Measurements from ENCODE around the gene AKAP3. TPM values are rescaled to one million over a fixed set of nuclear protein-coding genes. Genes with fewer than 3 reads are reported as not detected.

AKAP3 gene
- polyA plus RNA-seq (2013, experiment 1 of 2): 1.5 TPM
- 1.7 TPM for polyA plus RNA-seq (2013, experiment 2 of 2)

DNA sequence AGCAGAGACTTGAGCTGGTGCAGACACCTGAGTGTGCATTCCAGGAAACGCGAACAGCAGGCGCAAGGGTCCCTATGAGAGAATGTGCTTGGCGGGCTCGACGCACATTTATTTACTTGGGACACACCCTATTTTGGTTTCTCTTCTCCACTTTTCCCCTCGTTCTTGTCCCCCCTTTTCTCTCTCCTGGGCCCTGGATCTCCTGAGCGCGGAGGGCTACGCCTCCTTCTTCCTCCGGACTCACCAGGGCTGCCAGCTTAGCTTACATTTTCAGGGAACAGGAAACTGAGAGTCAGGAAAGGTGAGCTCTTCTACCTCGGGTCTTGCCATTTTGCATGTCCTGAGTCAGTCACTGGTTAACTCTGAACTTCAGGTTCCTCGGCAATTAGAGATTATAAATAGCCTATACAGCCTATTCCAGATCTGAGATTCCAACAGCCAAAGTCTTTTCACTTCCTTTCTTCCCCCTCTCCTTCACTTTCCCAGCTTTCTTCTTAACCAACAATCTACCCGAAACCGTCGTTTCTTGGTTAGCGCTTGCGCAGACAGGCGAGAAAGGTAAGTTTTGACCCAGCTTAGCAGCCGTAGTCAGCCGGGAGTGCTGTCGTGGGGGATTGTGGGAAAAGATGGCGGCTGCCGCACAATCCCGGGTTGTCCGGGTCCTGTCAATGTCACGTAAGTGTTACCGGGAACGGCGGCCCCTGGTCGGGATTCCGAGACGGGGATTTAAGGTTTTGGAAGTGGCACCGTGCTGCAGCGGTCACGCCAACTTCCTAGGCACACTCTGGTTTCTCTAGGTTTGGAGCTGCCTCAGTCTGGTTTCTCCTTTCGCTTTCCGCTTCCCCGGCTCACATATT, at the start of gene AKAP3, which contains the start of gene NDUFA9:
Gene AKAP3 (minus strand): TSS at position 551 of the 857 bp plus-strand sequence. CDS start 10,855 bp downstream, outside the sequence.
Gene NDUFA9 (plus strand): TSS at position 614 of the 857 bp plus-strand sequence. CDS start 13 bp downstream, at position 627.
- no CpG with 5 or more reads among the region's 39 CpGs for WGBS, 2 donors (ENCODE audit: extremely low coverage in 2 of 2, insufficient read length in 2 of 2, insufficient replicate concordance in 1 of 2)
- no peak within 1 kb of the TSS for H4K91ac ChIP-seq (ENCODE audit: low read depth, low read length, poor library complexity)
- no peak within 1 kb of the TSS for H2BK120ac ChIP-seq (ENCODE audit: low read depth, low read length)
- peak within 1 kb of the TSS; percentile 59 for H3K4me2 ChIP-seq (ENCODE audit: insufficient read depth, low read length, poor library complexity, severe bottlenecking)
- no peak within 1 kb of the TSS for H4K8ac ChIP-seq (ENCODE audit: low read depth, low read length)
- H3K4ac ChIP-seq (ENCODE audit: low read length): no peak within 1 kb of the TSS
- peak within 1 kb of the TSS; percentile 88 for H3K9ac ChIP-seq (ENCODE audit: low read depth, low read length, poor library complexity)
- no peaks in the 10 kb centered on the region for H3K9me3 ChIP-seq (replicated peaks in 1 of 2; ENCODE audit: control insufficient read depth in 2 of 2, insufficient read depth in 1 of 2, low read depth in 1 of 2, low read length in 2 of 2)
- H3K18ac ChIP-seq (ENCODE audit: low read length): peak within 1 kb of the TSS; percentile 86
- H3K27ac ChIP-seq (replicated peaks; ENCODE audit: low read length): peak within 1 kb of the TSS; percentile 7
- H2AK5ac ChIP-seq (ENCODE audit: low read depth, low read length): no peak within 1 kb of the TSS
- no peak within 1 kb of the TSS for H3K23ac ChIP-seq (ENCODE audit: low read depth, low read length, poor library complexity)
- H3K79me1 ChIP-seq (ENCODE audit: low read depth, low read length): peaks cover 3% of the 10 kb centered on the region
- peak within 1 kb of the TSS; percentile 77 for H2AFZ ChIP-seq (ENCODE audit: low read length)
- H2BK5ac ChIP-seq (ENCODE audit: low read length): no peak within 1 kb of the TSS
- peaks cover 0 to 2% of the 10 kb centered on the region in 2 donors for H3K36me3 ChIP-seq (replicated peaks in 1 of 2; ENCODE audit: control insufficient read depth in 2 of 2, insufficient read depth in 2 of 2, low read length in 2 of 2)
- H3K27me3 ChIP-seq (ENCODE audit: control insufficient read depth in 3 of 3, insufficient read depth in 3 of 3, low read depth in 1 of 3, low read length in 3 of 3): no peaks in the 10 kb centered on the region
- peaks cover 0 to 2% of the 10 kb centered on the region in 2 donors for H3K4me1 ChIP-seq (ENCODE audit: control insufficient read depth in 2 of 2, insufficient read depth in 1 of 2, low read depth in 1 of 2, low read length in 2 of 2)
- H2BK15ac ChIP-seq (ENCODE audit: low read length): no peak within 1 kb of the TSS
- H3K4me3 ChIP-seq (ENCODE audit: low read length in 2 of 2): peak within 1 kb of the TSS; percentile 57 to 88
- no peak within 1 kb of the TSS for H2BK12ac ChIP-seq (ENCODE audit: low read length)
- no peak within 1 kb of the TSS for H3K14ac ChIP-seq (ENCODE audit: low read length)
- DNase-seq (ENCODE audit: low spot score): peak; percentile 73

DNA sequence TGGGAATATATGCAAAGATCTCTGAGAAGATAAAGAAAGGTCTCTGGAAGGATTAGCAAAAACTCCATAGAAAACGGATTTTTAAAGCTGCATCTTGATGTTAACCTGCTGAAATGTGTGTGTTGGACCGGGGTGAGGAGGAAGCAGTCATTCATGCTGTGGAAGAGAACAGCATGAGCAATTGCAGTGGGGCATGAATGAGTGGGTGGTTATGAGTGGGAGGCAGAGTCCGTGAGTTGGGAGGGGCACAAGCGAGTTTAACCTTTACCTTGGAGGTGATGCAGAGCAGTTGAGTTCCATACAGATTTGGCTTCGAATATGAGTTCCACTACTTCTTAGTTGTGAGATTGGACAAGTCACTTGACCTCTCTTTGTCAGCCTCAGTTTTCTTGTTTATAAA, 41.9 kb upstream of the AKAP3 start:
- Histone ChIP-seq H3K4me2 (ENCODE audit: insufficient read depth, low read length, poor library complexity, severe bottlenecking) (no peak overlapping the region), H2AK5ac (ENCODE audit: low read depth, low read length) (no peak overlapping the region), H3K18ac (ENCODE audit: low read length) (no peak overlapping the region), H2BK12ac (ENCODE audit: low read length) (no peak overlapping the region), H3K4me3 (ENCODE audit: low read length in 2 of 2) (no peak overlapping the region), H3K9ac (ENCODE audit: low read depth, low read length, poor library complexity) (no peak overlapping the region), H3K79me1 (ENCODE audit: low read depth, low read length) (no peaks in the 10 kb centered on the region), H3K4me1 (ENCODE audit: control insufficient read depth in 2 of 2, insufficient read depth in 1 of 2, low read depth in 1 of 2, low read length in 2 of 2) (peaks cover 0 to 2% of the 10 kb centered on the region in 2 donors), H3K14ac (ENCODE audit: low read length) (no peak overlapping the region), H2BK5ac (ENCODE audit: low read length) (no peak overlapping the region), H2BK120ac (ENCODE audit: low read depth, low read length) (no peak overlapping the region), H3K27me3 (ENCODE audit: control insufficient read depth in 3 of 3, insufficient read depth in 3 of 3, low read depth in 1 of 3, low read length in 3 of 3) (no peaks in the 10 kb centered on the region), H3K23ac (ENCODE audit: low read depth, low read length, poor library complexity) (no peak overlapping the region), H3K36me3 (replicated peaks in 1 of 2; ENCODE audit: control insufficient read depth in 2 of 2, insufficient read depth in 2 of 2, low read length in 2 of 2) (peaks cover 16 to 74% of the 10 kb centered on the region in 2 donors), H2AFZ (ENCODE audit: low read length) (no peak overlapping the region), H4K91ac (ENCODE audit: low read depth, low read length, poor library complexity) (no peak overlapping the region), H3K27ac (replicated peaks; ENCODE audit: low read length) (no peak overlapping the region), H4K8ac (ENCODE audit: low read depth, low read length) (no peak overlapping the region), H2BK15ac (ENCODE audit: low read length) (no peak overlapping the region), H3K4ac (ENCODE audit: low read length) (no peak overlapping the region), H3K9me3 (replicated peaks in 1 of 2; ENCODE audit: control insufficient read depth in 2 of 2, insufficient read depth in 1 of 2, low read depth in 1 of 2, low read length in 2 of 2) (peaks cover 2 to 6% of the 10 kb centered on the region in 2 donors)
- no CpG with 5 or more reads among the region's 5 CpGs for WGBS, 2 donors (ENCODE audit: extremely low coverage in 2 of 2, insufficient read length in 2 of 2, insufficient replicate concordance in 1 of 2)
- DNase-seq (ENCODE audit: low spot score): no peak

DNA sequence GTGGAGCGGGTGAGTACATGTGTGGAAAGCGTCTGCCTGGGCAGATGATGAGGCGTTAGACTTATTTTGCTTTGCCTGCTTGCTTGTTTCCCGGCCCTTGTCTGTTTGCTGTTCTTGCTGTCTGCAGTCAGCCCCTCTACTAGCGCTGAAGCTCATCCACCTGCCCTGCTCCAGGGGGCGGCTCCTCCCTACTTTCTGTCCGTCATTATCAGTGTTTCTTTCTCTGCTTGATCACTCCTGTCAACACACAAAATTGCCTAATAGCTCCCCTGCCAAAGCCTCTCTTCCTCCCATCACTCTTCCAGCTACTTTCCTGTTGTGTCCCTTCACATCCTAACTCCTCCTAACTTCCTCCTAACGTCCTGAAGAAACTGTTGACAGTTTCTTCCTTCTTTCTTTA, 36.5 kb upstream of the AKAP3 start:
- Histone ChIP-seq H3K4me3 (ENCODE audit: low read length in 2 of 2) (no peak overlapping the region), H2BK12ac (ENCODE audit: low read length) (no peak overlapping the region), H2BK120ac (ENCODE audit: low read depth, low read length) (no peak overlapping the region), H3K79me1 (ENCODE audit: low read depth, low read length) (no peaks in the 10 kb centered on the region), H4K91ac (ENCODE audit: low read depth, low read length, poor library complexity) (no peak overlapping the region), H2AK5ac (ENCODE audit: low read depth, low read length) (no peak overlapping the region), H3K18ac (ENCODE audit: low read length) (no peak overlapping the region), H4K8ac (ENCODE audit: low read depth, low read length) (no peak overlapping the region), H3K9me3 (replicated peaks in 1 of 2; ENCODE audit: control insufficient read depth in 2 of 2, insufficient read depth in 1 of 2, low read depth in 1 of 2, low read length in 2 of 2) (peaks cover 2% of the 10 kb centered on the region in 2 donors), H3K4me1 (ENCODE audit: control insufficient read depth in 2 of 2, insufficient read depth in 1 of 2, low read depth in 1 of 2, low read length in 2 of 2) (no peaks in the 10 kb centered on the region), H2AFZ (ENCODE audit: low read length) (no peak overlapping the region), H3K23ac (ENCODE audit: low read depth, low read length, poor library complexity) (no peak overlapping the region), H3K27me3 (ENCODE audit: control insufficient read depth in 3 of 3, insufficient read depth in 3 of 3, low read depth in 1 of 3, low read length in 3 of 3) (no peaks in the 10 kb centered on the region), H3K27ac (replicated peaks; ENCODE audit: low read length) (no peak overlapping the region), H3K4me2 (ENCODE audit: insufficient read depth, low read length, poor library complexity, severe bottlenecking) (no peak overlapping the region), H2BK15ac (ENCODE audit: low read length) (no peak overlapping the region), H3K9ac (ENCODE audit: low read depth, low read length, poor library complexity) (no peak overlapping the region), H3K14ac (ENCODE audit: low read length) (no peak overlapping the region), H2BK5ac (ENCODE audit: low read length) (no peak overlapping the region), H3K4ac (ENCODE audit: low read length) (no peak overlapping the region), H3K36me3 (replicated peaks in 1 of 2; ENCODE audit: control insufficient read depth in 2 of 2, insufficient read depth in 2 of 2, low read length in 2 of 2) (peaks cover 17 to 83% of the 10 kb centered on the region in 2 donors)
- WGBS, 2 donors (ENCODE audit: extremely low coverage in 2 of 2, insufficient read length in 2 of 2, insufficient replicate concordance in 1 of 2): no CpG with 5 or more reads among the region's 8 CpGs
- no peak for DNase-seq (ENCODE audit: low spot score)

DNA sequence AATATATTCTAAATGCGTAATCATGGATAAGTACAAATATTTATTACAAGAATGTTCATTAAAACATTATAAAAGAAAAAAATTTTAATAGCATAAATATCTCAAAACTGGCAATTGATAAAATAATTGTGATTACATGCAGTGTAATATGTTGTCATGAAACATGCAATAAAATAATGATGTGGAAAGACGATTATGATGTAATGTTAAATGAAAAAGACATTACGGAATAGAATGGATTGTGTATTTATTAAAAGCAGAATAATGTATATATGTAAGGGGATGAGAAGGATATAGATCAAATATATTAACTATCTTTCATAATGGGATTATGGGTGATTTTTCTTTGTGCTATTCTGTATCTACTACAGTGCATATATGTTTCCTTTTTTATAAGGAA, 32.9 kb upstream of the AKAP3 start:
- Histone ChIP-seq H3K4me2 (ENCODE audit: insufficient read depth, low read length, poor library complexity, severe bottlenecking) (no peak overlapping the region), H3K27me3 (ENCODE audit: control insufficient read depth in 3 of 3, insufficient read depth in 3 of 3, low read depth in 1 of 3, low read length in 3 of 3) (no peaks in the 10 kb centered on the region), H3K9me3 (replicated peaks in 1 of 2; ENCODE audit: control insufficient read depth in 2 of 2, insufficient read depth in 1 of 2, low read depth in 1 of 2, low read length in 2 of 2) (no peaks in the 10 kb centered on the region), H3K4me1 (ENCODE audit: control insufficient read depth in 2 of 2, insufficient read depth in 1 of 2, low read depth in 1 of 2, low read length in 2 of 2) (no peaks in the 10 kb centered on the region), H3K9ac (ENCODE audit: low read depth, low read length, poor library complexity) (no peak overlapping the region), H2AK5ac (ENCODE audit: low read depth, low read length) (no peak overlapping the region), H2BK5ac (ENCODE audit: low read length) (no peak overlapping the region), H3K4ac (ENCODE audit: low read length) (no peak overlapping the region), H4K91ac (ENCODE audit: low read depth, low read length, poor library complexity) (no peak overlapping the region), H3K4me3 (ENCODE audit: low read length in 2 of 2) (no peak overlapping the region), H2BK15ac (ENCODE audit: low read length) (no peak overlapping the region), H3K14ac (ENCODE audit: low read length) (no peak overlapping the region), H3K23ac (ENCODE audit: low read depth, low read length, poor library complexity) (no peak overlapping the region), H3K36me3 (replicated peaks in 1 of 2; ENCODE audit: control insufficient read depth in 2 of 2, insufficient read depth in 2 of 2, low read length in 2 of 2) (peaks cover 13 to 71% of the 10 kb centered on the region in 2 donors), H2AFZ (ENCODE audit: low read length) (no peak overlapping the region), H3K18ac (ENCODE audit: low read length) (no peak overlapping the region), H3K27ac (replicated peaks; ENCODE audit: low read length) (no peak overlapping the region), H3K79me1 (ENCODE audit: low read depth, low read length) (no peaks in the 10 kb centered on the region), H4K8ac (ENCODE audit: low read depth, low read length) (no peak overlapping the region), H2BK120ac (ENCODE audit: low read depth, low read length) (no peak overlapping the region), H2BK12ac (ENCODE audit: low read length) (no peak overlapping the region)
- 100% methylated on average over 1 to 2 of the region's 3 CpGs for WGBS, 2 donors (ENCODE audit: extremely low coverage in 2 of 2, insufficient read length in 2 of 2, insufficient replicate concordance in 1 of 2)
- no peak for DNase-seq (ENCODE audit: low spot score)
